Esophagus squamous epithelium (tissue), 5 donors: ENCODE measurements around the gene SCT. TPM values are rescaled to one million over a fixed set of nuclear protein-coding genes. Genes with fewer than 3 reads are reported as not detected.

Experiments used
- DNase-seq: peaks from one replicate; lab custom pipeline; 2025; lab: John Stamatoyannopoulos, UW
- H3K27ac ChIP-seq, 4 donors: fragments of 200-600 bp; sonication (generic); one replicate each; pipeline ENCODE4 v1.5.1; 2016 to 2019; ENCODE audit warnings: mild to moderate bottlenecking in 1 of 4
- H3K27me3 ChIP-seq, 4 donors: fragments of 200-600 bp; sonication (generic); 1 replicate in 3 of 4; 2 replicates in 1 of 4; pipeline versions ENCODE4 v1.5.1 to v1.6.0; 2017 to 2021; ENCODE audit warnings: antibody characterized with exemption in 1 of 4
- H3K36me3 ChIP-seq, 3 donors: fragments of 200-600 bp; sonication (generic); one replicate each; pipeline ENCODE4 v1.5.1; 2016 to 2019
- H3K4me1 ChIP-seq, 3 donors: fragments of 200-600 bp; sonication (generic); one replicate each; pipeline ENCODE4 v1.5.1; 2017 to 2019
- H3K4me3 ChIP-seq, 4 donors: fragments of 200-600 bp; sonication (generic); 1 replicate in 3 of 4; 2 replicates in 1 of 4; pipeline ENCODE4 v1.5.1; 2016 to 2019; ENCODE audit warnings: mild to moderate bottlenecking in 2 of 4, moderate library complexity in 1 of 4
- H3K9me3 ChIP-seq, 3 donors: fragments of 200-600 bp; sonication (generic); one replicate each; pipeline ENCODE4 v1.5.1; 2016 to 2019
- CTCF ChIP-seq, 6 experiments: fragments of 450-650 bp in 4 of 6; fragments of 200-600 bp in 2 of 6; sonication (generic) in 2 of 6; IDR thresholded peaks; one replicate each; pipeline ENCODE4 v1.5.1; 2016 to 2019; ENCODE audit warnings: antibody characterized with exemption in 6 of 6, mild to moderate bottlenecking in 4 of 6, moderate library complexity in 4 of 6
- POLR2A ChIP-seq, 4 donors: fragments of 450-650 bp; IDR thresholded peaks; one replicate each; pipeline ENCODE4 v1.6.1; 2017; ENCODE audit warnings: antibody characterized with exemption in 4 of 4, mild to moderate bottlenecking in 4 of 4, moderate library complexity in 3 of 4
- WGBS, 2 donors: methylation state at CpG; one replicate each; pipeline ENCODE4 v1.1.5; 2018; 5-methylcytosine and 5-hydroxymethylcytosine counted together
- intact Hi-C: fragments of 100-400 bp; cut with DNase I; formaldehyde crosslinking; loops from one replicate; pipeline ENCODE4 v1.15.0; 2022
- total RNA-seq, 4 donors: library from RNA; depleted of rRNA; stranded (reverse); fragments of >200 nt; gene quantifications; one replicate each; pipeline ENCODE4 v1.1.0, GENCODE V29; 2016
- donor health status: DM: yes; HTN: yes; CAD: no.

The SCT gene
- total RNA-seq, 4 donors from 2014 or later: 5.3 TPM; not detected in 3

DNA sequence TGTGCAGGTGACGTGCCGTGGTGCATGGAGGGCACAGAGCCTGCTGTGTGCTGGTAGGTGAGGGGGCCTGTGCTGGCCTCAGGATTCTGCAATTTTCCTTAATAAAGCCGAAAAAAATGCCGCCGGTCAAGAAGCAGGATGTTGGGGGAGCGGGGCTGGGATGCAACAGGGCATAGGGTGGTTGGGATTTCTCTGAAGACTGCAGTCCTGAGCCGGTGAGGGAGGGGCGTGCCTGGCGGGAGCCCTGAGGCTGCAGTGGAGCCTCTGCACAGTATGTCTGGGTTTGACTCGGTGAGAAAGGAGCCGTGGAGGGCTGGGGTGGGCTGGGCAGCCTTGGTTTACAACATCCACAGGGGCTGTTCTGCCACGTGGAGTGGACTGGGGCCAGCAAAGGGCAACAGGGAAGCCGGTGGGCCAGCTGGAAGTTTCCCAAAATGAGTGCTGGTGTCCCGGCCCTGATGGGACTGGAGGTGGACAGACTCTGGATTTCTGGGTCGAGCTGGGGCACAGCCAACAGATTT, 3.6 kb downstream of the SCT start:
- intact Hi-C loops: no loop called here
- no peak for DNase-seq
- TF ChIP-seq CTCF (IDR thresholded peaks at IDR 0.05): no peak
- TF ChIP-seq POLR2A (IDR thresholded peaks at IDR 0.05): no peak
- Histone ChIP-seq H3K9me3 (no peaks in the 10 kb centered on the region), H3K27me3 (peaks cover 0 to 44% (median 2%) of the 10 kb centered on the region in 4 donors), H3K4me3 (no peak overlapping the region), H3K27ac (no peak overlapping the region), H3K36me3 (peaks cover 0 to 46% (median 0%) of the 10 kb centered on the region in 3 donors), H3K4me1 (peaks cover 3 to 23% (median 7%) of the 10 kb centered on the region in 3 donors)
- WGBS, 2 donors: 88 to 93% methylated on average over 10 of the region's 15 CpGs

DNA sequence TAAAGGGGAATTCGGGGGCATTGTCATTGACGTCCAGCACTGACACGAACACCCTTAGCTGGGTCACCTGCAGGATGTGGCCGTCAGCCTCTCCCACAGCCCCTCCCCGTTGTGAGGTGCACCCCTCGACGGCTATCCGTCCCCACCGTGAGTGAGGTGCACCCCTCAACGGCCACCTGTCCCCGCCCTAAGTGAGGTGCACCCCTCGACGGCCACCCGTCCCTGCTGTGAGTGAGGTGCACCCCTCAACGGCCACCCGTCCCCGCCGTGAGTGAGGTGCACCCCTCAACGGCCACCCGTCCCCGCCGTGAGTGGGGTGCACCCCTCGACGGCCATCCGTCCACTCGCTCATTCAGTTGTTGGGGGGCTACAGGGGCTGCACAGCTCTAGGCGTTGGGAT, 5.1 kb downstream of the SCT start:
- Histone ChIP-seq H3K27ac (no peak overlapping the region), H3K27me3 (peaks cover 0 to 37% (median 2%) of the 10 kb centered on the region in 4 donors), H3K9me3 (no peaks in the 10 kb centered on the region), H3K36me3 (peaks cover 0 to 59% (median 0%) of the 10 kb centered on the region in 3 donors), H3K4me1 (peaks cover 3 to 20% (median 8%) of the 10 kb centered on the region in 3 donors), H3K4me3 (no peak overlapping the region)
- DNase-seq: no peak
- intact Hi-C loops: no loop called here
- no peak for TF ChIP-seq CTCF (IDR thresholded peaks at IDR 0.05)
- no peak for TF ChIP-seq POLR2A (IDR thresholded peaks at IDR 0.05)
- WGBS, 2 donors: 74 to 82% methylated on average over 14 to 15 of the region's 27 CpGs

GRCh38 chr11:620935-621814, 5.8 kb downstream of the SCT start:
- whole genome bisulfite sequencing, 2 donors: 78 to 86% methylated on average over 6 to 11 of the region's 45 CpGs
- H3K27ac ChIP-seq: no peak overlapping the region
- intact Hi-C loops: no loop called here
- H3K4me3 ChIP-seq: no peak overlapping the region
- peaks cover 0 to 59% (median 0%) of the 10 kb centered on the region in 3 donors for H3K36me3 ChIP-seq
- DNase-seq: no peak
- peaks cover 2 to 20% (median 10%) of the 10 kb centered on the region in 3 donors for H3K4me1 ChIP-seq
- H3K27me3 ChIP-seq: peaks cover 0 to 30% (median 0%) of the 10 kb centered on the region in 4 donors
- TF ChIP-seq POLR2A (IDR thresholded peaks at IDR 0.05): no peak
- H3K9me3 ChIP-seq: no peaks in the 10 kb centered on the region

GRCh38 chr11:620201-620600, 6.8 kb downstream of the SCT start:
- Histone ChIP-seq H3K36me3 (peaks cover 0 to 59% (median 0%) of the 10 kb centered on the region in 3 donors), H3K4me3 (no peak overlapping the region), H3K4me1 (peaks cover 5 to 24% (median 16%) of the 10 kb centered on the region in 3 donors), H3K9me3 (no peaks in the 10 kb centered on the region), H3K27ac (no peak overlapping the region), H3K27me3 (peaks cover 0 to 20% (median 0%) of the 10 kb centered on the region in 4 donors)
- WGBS, 2 donors: 100% methylated on average over 7 of the region's 13 CpGs; no CpG with 5 or more reads in 1 of the 2 donors
- DNase-seq: no peak
- intact Hi-C loops: no loop called here
- TF ChIP-seq POLR2A (IDR thresholded peaks at IDR 0.05) (no peak), CTCF (IDR thresholded peaks at IDR 0.05) (no peak)

GRCh38 chr11:619628-620050, 7.3 kb downstream of the SCT start:
- DNase-seq: no peak
- intact Hi-C loops: loop anchor here (5.0 kb wide), 1 partner anchor 52 kb away; no protein-coding TSS in a partner anchor
- Histone ChIP-seq H3K4me1 (peaks cover 11 to 27% (median 21%) of the 10 kb centered on the region in 3 donors), H3K9me3 (no peaks in the 10 kb centered on the region), H3K27ac (no peak overlapping the region), H3K4me3 (no peak overlapping the region), H3K27me3 (peaks cover 0 to 15% (median 0%) of the 10 kb centered on the region in 4 donors), H3K36me3 (peaks cover 0 to 60% (median 0%) of the 10 kb centered on the region in 3 donors)
- WGBS, 2 donors: 92% methylated on average over 12 of the region's 22 CpGs; no CpG with 5 or more reads in 1 of the 2 donors
- TF ChIP-seq POLR2A (IDR thresholded peaks at IDR 0.05): no peak
- no peak for TF ChIP-seq CTCF (IDR thresholded peaks at IDR 0.05)
